GM19240 (cell line): Measurements from ENCODE around the gene ITPR3.
A peak's percentile ranks its signal among the peaks of the same experiment; 100 is the strongest.

Experiments used
- DNase-seq: peaks from one replicate; pipeline ENCODE4 v3.0.0; 2011; ENCODE audit warnings: low spot score; ENCODE audit not compliant: insufficient read length

Gene ITPR3

GRCh38 chr6:33620856-33621710 lies at the start of gene ITPR3:
TSS of gene ITPR3 (plus strand) at chr6:33621322. CDS start at chr6:33621603, 281 bp downstream.
- DNase-seq, result peak; percentile 96

DNA sequence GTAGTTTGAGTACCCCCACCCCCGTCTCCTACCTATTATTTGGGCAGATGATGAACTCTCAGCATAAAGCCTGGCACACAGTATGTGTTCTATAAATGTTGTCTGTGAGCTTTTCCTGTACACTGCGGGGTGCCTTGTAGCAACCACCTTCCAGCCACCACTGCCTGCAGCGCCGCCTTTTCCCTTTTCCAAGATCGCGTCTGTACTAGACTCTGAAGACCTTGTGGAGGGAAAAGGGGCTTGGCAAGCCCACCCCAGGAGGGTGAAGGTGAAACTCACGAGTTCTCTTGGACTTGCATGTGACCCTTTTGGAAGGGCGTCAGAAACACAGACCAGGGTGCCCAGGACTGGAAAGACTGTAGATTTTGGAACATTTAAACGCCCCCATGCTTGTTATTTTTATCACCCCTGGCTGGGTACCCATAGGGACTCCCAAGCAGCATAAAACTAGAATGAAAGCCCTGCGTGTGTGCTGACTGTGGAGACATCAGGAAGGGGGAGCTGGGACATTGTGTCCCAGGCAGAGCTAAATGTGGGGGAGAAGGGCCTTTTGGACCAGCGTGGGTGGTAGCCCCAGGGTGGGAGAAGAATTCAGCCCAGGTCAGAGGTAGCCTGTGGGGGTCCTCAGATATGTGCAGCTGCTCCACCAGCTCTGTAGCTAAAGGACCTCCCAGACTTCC lies 49.3 kb upstream of the ITPR3 start:
- no peak for DNase-seq

DNA sequence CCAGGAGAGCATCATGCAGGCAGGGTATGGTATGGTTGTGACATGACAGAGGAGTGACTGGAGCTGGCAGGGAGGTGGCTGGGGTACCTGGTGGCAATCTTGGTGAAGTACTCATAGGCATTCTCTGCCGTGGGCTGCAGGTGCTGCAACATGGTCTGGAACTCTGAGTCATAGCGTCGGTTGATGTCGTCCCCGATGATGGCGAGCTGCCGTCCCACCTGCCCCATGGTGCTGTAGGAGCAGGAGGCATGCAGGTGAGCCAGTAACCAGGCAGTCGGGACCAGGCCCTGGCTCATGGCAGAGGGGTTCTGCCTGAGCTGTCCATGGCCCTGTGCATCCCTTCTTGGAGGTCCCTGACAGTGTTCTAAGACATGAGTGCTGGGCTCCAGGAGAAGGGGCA lies 45.9 kb upstream of the ITPR3 start:
- no peak for DNase-seq

GRCh38 chr6:33576668-33577067 lies 44.5 kb upstream of the ITPR3 start:
- DNase-seq, result no peak

- no peak for DNase-seq
These were observed 44.0 kb upstream of the ITPR3 start for GRCh38 chr6:33577106-33577535.

DNA sequence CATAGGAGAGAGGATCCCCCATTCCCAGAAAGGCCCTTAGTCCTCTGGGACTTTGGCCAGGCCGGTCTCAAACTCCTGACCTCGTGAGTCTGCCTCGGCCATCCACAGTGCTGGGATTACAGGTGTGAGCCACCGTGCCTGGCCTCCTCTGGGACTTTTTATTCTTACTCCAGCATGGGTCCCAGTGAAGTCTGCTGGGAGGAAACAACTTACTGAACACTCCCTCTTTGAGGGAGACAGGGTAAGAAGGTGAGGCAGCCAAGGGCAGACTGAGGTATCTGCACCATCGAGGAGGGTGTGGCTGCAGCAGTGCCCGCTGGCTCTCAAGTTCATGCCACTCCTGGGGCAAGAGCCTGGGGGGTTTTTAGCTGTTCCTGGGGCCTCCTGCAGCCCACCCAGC lies 43.4 kb upstream of the ITPR3 start:
- DNase-seq, result no peak

GRCh38 chr6:33578164-33578563 lies 43.0 kb upstream of the ITPR3 start:
- no peak for DNase-seq

DNA sequence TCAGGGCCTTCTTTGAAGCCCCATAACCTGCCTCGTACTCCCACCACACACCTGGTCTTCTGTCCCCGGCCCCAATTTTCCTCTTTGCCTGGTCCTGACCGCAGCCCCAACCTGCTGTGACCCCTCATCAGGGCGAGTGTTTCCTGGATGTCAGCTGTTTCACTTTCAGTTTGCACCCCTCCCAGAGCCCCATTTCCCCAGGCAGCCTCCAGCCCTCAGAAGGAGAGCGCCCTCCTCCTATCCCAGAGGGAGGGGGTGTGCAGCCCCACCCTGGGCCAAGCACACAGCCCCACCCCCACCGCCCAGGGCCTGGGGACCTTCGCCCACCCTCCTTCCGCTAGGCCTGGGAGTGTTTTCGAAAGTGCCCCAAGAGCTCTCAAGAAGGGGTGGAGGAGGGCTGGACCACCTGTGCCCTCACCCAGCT lies 42.5 kb upstream of the ITPR3 start:
- DNase-seq, result no peak

GRCh38 chr6:33579828-33580714 lies 41.1 kb upstream of the ITPR3 start, which contains the start of gene BAK1:
TSS of gene BAK1 (minus strand) at chr6:33580276. CDS start at chr6:33577604, 2,672 bp downstream.
- peak; percentile 86 for DNase-seq

- DNase-seq, result no peak
These were observed 39.9 kb upstream of the ITPR3 start for GRCh38 chr6:33581186-33581585.

GRCh38 chr6:33583591-33584155 lies 37.4 kb upstream of the ITPR3 start:
- DNase-seq, result no peak

DNA sequence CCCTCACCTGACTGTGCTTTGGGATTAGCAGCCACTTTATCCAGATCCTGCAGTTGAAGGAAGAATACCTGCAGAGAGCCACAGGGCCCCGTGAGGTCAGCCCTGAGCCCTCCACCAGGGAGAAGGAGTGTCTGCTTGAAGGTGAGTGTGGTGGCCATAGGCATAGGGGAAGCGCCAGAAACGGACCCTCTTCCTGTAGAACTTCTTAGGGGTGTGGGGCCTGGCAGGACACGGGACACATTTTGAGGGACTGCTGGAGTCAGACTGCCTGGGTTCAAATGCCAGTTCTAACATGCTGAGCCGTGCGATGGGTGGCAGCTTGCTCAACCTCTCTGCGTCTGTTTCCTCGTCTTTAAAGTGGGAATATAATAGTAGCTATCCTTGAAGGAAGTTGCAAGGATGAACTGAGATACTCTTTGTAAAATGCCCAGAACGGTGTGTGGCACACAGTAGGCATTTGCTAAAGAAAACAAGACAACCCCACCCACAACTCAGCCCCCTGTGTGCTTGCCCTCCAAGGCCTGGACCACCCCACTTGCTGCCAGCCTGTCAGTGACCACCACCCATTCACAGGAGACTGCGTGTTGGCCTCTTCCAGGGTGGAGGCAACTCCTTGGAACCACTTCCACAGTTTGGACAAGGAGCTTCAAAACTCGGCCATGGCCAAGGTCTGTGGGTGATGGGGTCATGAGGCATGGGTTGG lies 36.3 kb upstream of the ITPR3 start:
- DNase-seq, result no peak

GRCh38 chr6:33585403-33586107 lies 35.6 kb upstream of the ITPR3 start:
- DNase-seq, result peak; percentile 81

GRCh38 chr6:33586108-33586640 lies 34.9 kb upstream of the ITPR3 start:
- no peak for DNase-seq

DNA sequence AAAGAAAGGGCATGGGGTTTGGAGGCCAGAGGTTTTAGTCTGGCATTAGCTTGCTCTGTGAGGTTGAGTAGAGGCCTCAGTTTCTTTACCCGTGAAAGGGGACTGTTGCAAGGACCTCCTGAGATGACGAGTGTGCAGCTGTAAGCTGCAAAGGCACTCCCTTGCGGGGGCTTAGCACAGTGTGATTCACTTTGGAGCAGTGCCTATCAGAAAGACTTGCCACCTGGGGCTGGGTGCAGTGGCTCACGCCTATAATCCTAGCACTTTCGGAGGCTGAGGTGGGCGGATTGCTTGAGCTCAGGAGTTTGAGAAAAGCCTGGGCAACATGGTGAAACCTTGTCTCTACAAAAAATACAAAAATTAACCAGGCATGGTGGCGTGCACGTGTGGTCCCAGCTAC lies 33.6 kb upstream of the ITPR3 start:
- DNase-seq, result no peak

DNA sequence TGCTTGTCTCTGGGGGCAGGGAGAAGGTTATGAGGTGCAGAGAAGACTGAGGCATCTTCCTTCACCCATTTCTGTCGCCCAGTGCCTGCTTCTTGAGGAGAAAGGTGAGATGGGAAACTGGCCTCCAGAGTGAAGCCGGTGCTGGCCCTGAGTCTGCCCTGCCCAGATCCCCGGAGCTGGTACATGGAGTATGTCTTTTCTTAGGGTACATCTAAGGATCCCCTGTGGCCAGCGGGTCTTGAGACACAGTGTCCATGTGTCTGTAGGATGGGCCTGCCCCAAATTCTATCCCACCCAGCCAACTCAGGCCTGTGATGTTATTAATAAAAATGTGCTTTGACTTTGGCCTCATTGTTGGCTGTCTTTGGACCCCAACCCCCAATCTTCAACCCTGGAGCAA lies 32.2 kb upstream of the ITPR3 start:
- no peak for DNase-seq

DNA sequence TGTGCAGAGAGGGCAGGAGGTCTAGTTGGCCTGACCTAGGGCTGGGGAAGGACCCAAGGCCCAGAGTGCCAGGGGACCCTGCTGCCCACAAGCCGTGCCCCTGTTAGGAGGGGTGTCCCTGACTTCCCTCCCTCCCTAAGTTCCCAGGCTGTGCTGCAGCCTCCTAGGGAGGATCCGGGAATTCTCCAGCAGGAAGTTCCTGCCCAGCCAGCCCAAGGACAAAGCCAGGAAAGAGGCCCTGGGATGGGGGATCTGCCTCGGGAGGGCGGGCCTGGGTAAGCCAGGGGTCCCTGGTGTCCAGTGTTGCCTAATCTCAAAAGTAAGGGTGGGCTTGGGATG lies 31.8 kb upstream of the ITPR3 start:
- no peak for DNase-seq

DNA sequence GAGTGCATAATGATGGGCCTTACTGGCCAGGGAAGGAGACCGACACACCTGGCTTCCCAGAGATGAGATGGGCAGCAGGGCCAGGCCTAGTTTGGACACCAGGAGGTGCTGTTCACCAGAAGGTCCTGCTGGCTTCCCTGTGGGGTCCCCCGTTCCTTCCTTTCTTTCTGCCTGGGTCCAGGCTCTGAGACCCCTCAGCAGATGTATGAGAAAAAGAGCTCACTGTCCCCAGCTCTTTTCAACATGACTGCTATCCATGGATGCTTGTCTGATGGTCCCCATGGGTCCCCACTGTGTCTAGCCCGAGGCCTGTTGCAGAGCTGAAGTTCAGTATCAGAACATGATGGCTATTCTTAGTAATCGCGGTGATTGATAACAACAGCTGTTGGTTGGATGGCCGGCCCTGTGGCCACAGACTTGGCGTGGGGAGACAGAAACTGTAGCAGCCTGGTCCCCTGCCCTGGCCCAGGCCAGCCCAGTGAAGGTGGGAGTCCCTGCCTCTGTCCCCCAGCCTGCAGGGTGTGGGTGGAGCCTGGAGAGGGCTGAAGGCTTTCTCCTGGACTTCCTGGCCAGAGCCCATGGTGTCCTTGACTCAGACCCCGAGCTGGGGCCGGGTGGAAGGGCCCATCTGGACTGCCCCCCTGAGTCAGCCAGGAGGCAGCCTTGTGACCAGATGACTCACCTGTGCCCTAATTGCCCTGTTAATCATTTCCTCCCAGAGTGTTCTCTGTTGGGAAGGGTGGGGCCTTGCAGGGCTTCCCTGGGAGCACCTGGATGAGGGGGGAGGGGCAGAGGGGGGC lies 31.2 kb upstream of the ITPR3 start:
- no peak for DNase-seq
